ENCODE data around the gene GRK5.

The GRK5 gene

DNA sequence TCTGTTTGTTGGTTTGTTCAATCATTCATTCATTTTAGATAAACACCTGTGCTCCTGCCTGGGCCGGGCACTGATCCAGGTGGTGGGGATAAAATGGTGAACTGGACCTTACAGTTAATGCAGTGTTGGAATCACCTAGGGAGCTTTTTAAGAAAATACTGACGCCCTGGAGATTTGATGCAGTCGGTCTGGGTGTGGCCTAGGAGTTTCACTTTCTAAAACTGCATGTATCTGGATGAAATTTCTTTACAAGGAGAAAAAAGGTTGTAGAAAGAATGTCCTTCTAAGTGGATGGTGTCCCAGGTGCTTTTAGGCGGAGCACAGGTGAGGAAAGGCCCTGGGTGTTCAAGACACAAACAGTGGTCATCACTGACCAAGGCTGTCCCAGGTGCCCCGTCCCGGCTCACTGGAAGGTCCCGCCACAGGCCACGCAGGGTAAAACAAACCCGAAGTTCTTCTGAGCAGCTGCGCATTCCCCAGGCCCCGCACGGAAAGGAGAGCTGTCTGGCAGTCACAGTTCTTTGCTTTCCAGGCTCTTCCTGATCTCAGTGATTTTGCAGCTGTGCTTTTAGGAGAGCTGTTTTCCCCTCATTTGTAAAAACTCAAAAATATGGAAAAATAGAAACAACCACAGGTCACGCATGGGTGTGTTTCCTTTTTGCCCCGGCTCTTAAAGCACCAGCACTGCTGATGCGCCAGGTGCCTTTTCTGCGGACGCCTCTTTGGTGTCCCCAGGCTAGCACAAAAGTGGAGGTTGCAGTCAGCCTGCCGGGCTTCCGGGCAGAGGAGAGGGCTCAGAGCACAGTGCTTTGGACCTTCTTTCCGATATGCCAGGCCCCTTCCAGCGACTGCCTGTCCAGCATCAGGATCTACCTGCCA lies 161.9 kb downstream of the GRK5 start:
- DNase-seq: no peak

DNA sequence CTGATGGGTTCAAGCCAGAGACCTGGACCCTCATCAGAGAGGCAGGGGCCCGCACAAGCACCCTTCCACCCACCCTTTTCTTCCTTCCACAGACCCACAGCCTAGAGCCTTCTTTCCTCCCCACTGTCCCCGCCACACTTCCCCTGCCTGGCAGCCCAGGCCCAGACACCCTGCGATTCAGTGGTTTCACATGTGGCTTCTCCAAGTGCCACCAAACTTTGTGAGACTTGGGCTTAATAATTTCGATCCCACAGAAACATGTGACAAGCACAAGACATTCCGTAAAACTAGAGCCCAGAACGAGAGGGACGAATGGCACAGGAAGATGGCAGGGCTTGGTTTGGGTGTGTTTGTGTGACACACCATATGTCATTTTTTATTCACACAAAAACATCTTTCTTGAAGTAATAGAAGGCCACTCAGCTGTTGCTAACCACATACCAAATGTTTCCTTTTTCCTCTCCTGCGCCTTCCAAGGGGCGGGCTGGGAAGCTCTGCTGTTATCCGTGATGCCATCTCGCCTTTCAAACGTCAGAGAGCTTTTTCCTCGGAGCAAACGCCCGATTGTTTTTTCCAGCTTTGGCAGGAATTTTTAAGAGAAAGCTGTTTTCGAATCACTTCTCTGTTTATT lies 162.9 kb downstream of the GRK5 start:
- no peak for DNase-seq

DNA sequence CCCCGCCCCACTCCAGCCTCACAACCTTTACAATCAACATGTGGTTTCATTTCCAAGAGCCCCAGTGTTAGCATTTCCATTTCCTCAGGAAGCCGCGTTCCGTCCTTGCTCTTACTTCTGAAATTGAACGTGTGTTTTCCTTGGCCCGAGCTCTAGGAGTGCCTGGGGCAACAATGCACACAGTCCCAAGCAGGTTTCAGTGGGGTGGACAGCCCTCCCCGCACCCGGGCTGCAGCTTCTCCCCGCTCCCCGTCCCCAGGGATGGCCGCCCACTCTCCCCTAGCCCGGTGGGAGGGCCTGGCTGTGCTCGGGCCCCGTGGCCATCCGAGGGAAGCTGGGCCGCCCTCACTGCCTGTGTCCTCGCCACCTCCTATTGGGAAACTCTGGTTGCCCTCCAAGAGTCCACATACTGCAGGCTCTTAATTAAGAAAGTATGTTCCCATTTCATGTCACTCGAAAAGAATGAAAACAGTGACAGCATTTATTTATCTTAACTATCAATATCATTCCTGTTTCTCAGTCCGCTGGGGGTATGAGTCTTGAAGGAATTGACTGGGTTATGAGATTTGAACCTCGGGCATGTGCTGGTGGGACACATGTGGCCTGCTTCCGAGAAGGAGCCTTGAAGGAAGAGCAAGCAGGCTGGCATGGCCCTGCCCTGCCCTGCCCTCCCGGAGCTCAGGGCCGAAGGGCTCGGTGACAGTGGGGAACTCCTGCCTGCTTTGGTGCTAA lies 163.8 kb downstream of the GRK5 start:
- no peak for DNase-seq

DNA sequence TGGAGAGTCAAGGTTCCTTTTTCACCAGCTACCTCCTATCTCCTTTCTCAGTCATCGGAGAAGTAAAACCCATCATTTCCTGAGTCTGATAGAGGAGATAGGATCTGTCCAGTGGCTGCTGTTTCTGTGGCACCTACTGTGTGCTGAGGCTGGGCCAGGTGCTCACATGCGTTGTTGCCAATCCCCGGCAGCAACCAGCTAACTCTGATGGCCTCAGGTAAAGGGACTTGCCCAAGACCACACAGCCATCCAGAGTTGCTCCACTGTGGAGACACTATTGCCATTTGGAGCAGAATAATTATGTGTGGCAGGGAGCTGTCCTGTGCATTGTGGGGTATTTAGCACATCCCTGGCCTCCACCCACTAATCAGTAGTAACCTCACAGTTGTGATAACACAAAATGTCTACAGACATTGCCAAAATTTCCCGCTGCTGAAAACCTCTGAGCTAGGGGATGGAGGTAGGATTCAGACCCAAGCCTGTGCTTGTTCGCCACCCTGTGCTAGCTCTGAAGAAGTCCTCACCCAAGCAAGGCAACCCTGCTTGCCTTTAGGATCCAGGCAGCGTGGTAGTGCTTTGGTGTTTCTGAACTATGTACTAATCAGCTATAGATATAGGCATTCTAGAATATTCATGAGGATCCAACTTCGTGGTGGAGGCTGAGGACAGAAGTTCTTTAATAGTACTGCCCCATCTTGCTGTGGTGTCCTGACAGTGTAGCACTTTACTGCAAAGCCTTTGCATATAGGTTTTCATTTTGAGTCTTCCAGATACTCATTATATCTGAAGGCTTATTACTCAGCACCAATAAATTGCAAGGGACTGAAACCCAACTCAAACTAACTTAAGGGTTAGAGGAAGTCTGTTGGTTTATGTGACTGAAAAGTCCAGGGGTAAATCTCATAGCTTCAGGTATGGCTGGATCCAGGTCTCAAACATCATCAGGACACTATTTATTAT lies 164.6 kb downstream of the GRK5 start:
- no peak for DNase-seq

DNA sequence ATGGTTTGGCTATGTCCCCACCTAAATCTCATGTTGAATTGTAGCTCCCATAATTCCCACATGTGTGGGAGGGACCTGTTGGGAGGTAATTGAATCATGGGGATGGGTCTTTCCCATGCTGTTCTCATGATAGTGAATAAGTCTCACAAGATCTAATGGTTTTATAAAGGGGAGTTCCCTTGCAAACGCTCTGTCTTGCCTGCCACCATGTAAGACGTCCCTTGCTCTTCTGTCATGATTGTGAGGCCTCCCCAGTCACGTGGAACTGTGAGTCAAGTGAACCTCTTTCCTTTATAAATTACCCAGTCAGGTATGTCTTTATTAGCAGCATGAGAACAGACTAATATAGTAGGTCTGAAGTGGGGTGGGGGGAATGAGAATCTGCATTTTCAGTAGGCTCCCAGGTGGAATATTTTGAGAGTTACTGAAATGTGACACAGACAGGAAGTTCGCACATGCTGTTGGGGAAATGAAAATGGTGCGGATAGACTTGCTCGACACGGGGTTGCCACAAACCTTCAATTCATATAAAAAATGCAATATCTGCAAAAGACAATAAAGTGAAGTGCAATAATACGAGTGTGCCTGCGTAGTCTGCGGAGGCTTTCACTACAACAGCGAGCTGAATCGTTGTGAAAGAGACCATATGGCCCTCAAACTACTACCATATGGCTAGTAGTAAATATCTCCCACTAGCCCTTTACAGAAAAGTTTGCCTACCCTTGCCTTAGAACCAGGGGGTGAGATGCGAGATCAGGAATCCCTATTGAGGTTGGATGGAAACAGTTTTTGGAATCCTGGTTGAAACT lies 166.1 kb downstream of the GRK5 start:
- no peak for DNase-seq

DNA sequence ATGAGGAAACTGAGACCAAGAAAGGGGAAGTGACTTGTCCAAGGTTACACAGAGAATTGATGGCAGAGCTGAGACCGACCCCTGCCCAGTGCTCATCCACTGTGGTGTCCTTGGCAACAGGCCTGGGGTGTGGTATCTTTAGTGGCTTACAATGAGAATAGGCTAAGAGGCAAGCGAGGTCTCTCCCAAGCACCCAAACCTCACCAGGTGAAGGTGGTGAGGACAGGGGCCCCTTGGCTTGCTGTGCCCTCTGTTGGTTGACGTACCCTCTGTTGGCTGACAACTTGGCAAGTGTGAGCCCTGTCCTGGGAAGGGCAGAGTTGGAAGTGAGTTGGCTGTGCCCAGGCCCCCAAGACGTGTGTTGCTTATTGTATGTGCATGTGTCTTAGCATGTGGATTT lies 166.9 kb downstream of the GRK5 start:
- DNase-seq: no peak

DNA sequence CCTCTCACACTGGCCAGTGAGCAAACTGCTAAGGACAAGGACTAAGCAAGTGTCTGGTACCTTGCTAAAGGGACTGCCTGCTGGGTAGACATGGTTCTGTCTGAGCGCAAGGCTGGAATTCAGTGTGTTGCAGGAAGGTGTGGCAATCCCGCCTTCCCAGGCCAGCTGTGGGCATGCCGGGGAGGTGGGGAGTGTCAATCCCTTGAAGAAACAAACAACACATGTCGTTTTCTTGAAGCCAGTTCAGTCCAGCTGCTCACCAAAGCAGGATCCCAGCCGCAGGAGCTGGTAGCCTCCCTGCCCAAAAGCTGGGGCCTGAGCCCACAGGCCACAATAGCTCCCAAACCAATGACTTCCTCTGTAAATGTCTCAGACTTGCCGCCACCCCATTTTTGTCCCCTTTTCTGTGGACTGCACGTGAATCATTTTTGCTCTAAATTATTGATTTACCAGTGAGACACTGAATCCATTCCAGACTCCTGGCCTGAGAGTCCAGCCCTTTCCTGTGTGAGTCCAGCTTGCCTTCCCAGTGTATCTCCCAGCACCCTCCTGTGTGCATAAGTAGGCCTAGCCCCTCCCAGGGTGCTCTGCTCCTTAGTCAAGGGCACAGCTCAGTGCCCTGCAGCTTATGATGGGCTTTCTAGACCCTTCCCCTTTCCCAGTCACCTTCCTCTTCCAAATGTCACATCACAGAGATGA lies 168.4 kb downstream of the GRK5 start:
- DNase-seq: no peak

DNA sequence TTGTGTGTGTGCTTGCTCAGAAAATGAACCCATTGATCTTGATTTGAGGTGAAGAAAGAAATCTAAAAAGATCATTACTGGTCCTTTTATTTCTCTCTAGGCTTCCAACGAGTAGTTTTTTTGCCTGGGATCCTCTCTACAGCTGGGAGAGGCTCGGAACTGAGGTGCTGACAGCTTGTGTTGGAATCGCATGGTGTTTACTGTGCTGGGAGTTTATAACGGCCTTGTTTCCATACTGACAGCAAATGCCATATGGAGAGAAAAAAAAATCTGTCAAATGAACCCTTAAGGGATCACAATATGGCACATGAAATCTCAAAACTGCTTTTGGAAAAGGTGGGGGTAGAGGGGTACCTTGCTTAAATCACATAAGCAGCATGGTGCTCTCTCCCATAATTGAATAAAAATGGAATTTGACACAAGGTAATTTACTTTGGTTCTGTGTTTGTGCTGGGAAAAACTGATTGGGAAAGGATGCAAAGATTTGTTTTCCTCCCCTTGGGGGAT lies 170.1 kb downstream of the GRK5 start:
- DNase-seq: no peak

DNA sequence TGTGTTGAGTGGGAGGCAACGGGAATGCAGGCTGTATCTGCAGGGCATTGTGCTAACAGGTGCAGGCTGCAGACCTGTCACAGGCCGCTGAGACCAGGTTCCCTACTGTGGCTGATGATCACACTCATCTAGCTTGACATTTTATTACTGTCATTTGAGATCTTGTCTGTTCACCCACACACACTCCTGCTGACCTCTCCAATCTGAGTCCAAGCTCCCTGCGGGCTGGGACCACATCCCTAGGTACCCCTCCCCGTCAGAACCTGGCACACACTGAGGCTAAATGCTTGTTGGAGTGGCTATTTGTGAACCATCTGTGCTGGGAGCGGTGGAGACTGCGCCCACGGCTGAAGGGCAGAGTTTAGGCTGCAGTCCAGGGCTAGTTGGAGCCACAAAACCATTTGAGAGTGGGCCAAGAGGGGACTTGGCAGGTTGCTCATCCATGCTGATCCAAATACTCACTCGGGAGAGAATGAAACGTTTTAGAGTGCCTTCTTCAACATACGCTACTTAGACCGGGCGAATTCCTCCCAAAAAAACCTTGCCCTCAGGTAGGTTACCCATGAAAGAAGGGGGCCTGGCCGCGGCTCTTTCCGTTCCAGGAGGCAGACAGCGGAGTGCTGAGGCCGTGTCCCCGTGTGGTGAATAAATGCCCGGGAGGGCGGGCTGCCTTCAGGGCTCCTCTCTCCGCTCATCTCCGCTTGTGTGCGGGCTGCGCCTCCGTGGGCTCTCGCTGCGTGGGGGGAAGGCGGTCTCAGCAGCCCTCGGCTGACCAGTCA lies 170.8 kb downstream of the GRK5 start:
- no peak for DNase-seq

DNA sequence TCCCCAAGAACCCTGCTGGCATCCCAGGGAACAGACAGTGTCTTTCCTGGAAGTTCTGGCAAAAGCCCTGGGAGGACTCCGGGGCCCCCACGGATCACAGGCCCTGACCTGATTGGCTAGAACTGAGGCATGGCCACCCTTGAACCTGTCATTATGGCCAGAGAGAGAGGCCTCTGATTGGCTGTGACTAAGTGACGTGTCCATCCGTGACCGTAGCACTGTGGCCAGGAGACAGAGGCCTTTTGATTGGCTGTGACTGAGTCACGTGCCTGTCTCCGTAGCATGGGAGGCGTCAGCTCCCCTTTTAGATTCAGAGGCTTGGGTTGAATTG lies 171.3 kb downstream of the GRK5 start:
- DNase-seq: no peak

DNA sequence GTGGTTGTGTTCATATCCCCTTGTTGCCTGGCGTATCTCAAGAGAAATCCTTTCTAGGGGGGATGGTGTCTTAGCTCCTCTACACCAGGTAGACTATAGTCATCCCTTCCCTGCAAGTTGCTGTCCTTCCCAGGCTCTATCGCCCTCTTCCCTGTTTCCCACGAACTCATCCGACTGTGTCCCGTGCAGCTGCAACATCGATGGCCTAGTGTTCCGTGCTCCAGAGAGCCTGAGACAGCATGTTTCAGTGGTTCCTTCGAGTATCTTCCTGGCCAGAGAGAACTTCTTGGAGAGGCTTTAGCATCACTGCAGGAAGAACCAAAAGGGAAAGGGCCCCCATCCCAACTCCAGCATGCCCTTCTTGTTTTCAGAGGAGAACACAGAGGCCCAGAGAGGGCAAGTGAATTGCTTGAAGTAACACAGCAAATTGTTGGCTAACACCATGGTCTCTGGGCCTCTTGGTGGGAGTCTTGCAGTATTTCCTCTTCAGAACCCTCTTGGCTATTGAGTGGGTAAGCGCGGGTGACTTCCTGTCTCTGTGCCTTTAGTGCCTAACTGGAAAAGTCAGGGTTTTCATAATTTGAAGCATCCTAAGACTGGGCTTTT lies 172.2 kb downstream of the GRK5 start:
- no peak for DNase-seq

DNA sequence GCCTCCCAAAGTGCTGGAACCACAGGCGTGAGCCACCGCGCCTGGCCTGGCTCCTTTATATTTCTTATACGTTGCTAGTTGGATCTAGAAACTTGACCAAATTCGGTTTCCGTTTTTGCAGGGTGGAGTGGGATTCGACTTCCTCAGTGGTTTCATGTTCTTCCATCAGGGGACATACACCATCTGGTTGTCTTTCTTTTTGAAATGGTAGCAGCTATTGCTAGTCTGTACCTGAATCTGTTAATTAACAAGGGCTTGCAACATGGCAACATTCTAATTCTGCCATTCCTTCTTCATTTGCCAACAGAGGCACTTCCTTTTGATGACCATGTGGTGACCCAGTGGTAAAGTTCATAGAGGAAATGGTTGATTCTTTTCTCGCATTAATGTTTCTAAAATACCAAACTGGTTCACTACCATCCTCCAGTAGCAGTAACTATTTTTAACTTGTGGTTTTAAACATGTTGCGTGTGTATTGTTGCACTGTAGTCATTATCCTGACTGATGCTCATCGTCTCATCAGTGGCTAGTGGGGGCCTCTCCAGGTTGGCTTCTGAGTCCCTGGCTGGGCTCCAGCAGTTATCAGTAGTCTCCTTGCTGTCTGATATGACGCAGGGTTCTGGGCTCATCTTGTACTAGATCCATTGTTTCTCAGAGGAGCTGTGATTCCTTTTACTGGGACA lies 175.9 kb downstream of the GRK5 start:
- no peak for DNase-seq

DNA sequence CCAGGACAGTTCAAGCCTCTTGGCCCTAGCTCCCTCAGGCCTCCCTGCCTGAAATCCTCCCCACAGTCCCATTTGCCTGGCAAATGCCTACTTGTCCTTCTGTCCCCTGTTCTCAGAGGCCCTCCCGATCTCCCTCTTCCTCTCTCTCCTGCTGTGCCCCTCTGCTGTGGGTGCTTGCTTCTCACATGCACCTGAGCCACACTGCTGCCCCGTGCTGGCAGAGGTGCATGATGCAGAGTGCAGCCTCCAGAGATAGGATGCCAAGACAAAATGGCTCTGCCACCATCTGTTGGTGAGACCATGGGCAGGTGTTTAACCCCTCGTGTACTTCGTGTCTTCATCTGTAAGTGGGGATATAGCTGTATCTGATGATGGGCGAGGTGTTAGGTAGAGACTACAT lies 176.8 kb downstream of the GRK5 start:
- DNase-seq: no peak

DNA sequence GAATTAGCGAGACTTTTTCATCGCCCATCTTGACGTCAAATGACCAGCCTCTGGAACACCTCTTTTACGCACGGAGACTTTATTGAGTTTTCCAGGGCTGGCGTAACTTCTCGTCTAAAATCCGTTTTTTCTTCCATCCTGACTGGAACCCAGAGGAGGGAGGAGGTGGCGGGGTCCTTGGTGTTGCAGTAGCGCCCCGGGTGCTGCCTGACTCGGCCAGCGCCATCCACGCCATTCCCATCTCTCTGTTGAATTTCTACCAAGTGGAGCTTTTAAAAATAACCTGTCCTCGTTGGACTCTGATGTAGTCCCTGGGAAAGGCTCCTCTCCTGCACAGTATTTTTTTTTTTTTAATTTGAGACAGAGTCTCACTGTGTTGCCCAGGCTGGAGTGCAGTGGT lies 179.3 kb downstream of the GRK5 start:
- DNase-seq: no peak

DNA sequence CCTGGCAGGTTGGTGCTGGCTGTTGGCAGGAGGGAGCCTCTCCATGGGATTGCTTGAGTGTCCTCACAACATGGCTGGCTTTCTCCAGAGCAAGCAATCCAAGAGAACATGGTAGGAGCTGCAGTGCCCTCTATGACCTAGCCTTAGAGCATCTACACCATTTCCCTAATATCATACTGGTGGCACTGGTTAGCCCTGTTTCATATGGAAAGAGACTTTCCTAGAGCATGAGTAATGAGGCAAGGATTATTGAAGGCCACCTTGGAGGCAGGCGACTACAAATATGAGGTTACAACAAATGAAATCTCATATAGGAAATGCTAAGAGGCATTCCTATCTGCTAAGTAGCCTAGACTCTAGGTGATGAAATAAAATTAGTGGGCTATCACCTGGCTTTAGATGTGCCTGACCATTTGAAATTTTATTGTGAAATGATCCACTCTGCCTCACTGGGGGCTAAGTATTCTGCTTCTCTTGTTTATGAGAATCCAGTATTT lies 181.5 kb downstream of the GRK5 start:
- DNase-seq: no peak

DNA sequence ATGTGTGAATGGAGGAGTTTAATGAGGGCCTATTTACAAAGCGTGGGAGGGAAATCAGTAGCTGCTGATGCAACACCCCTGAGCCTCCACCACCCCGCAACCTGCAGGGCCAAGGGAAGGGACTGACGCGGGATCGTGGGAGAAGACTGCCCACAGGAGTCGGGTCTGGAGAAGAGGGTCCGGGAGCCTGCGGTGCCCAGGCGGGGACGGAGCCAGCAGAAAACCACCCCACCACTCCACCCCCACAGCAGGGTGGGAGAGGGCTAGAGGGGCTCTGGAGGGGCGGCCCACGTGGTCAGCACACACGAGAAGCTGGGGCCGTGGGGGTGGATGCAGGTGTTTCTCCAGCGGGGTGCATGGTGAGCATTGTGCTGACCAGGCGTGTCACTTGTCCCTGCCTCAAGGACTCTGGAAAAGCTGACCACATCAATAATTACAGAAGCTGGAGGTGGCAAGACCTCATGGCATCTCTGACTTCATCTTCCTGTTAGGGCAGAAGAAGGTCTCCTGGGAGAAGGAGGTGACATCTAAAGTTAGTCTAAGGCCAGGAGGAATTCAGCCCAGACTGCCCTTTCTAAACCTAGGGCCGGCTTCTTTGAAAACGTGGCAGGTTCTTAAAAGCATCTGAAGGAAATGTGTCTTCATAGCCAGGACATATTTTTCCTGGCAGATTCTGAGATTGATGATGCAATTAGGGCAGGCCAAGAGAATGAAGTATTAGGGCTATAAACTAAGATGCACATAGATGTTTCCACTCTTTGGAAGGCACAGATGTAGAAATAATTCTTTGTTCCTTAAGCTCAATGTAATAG lies 184.3 kb downstream of the GRK5 start:
- DNase-seq: no peak

DNA sequence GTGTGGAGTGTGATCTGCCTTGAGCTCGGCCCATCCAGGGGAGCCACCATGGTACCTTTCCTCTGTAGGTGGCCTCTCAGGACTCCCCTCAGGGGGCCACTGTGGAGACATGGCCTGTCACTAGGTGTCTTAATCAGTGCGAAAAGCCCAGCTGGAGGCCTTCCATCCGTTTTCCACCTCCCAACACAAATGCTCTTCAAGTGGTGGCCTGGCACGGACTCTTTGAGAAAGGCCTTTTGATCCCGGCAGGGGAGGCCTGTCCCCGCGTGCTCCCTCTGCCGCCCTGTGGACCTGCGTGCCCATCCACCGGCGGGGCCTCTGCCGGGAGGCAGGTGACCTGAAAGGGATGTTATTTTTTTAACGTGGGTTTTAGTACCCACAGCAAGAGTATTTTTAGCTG lies 185.6 kb downstream of the GRK5 start:
- DNase-seq: no peak

DNA sequence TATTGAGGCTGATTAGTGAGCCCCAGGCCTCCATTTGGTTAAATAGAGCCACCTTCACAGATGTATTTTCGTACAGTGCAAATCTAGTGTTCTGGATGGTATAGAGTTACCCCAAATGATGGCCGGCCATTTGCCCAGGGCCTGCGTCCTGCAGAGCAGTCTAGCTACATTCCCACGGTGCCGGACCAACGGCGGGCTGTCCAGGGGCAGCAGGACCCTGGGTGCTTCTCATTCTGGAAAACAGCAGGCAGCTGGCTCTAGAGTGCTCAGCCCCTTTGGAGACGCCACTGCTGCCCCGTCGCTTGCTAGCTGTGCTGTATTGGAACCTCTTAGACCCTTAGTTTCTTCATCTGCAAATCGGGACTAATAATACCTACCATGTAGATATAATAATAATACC lies 186.1 kb downstream of the GRK5 start:
- DNase-seq: no peak
